Gastrocnemius medialis (tissue), 4 donors: Measurements from ENCODE around the gene NFIC. TPM values are rescaled to one million over a fixed set of nuclear protein-coding genes. Genes with fewer than 3 reads are reported as not detected.

Source experiments
- ATAC-seq, 2 donors: fragments of 150-250 bp; one replicate each; pipeline ENCODE4 v1.9.1; 2016
- DNase-seq, 2 donors: peaks; one replicate each; pipeline ENCODE4 v3.0.0-alpha.2; 2019
- H3K27ac ChIP-seq, 4 donors: fragments of 200-600 bp; sonication (generic); 1 replicate in 1 of 4; 2 replicates in 3 of 4; pipeline ENCODE4 v1.5.1; 2016 to 2018; ENCODE audit warnings: mild to moderate bottlenecking in 2 of 4, moderate library complexity in 1 of 4
- H3K27me3 ChIP-seq, 3 donors: fragments of 200-600 bp; sonication (generic) in 2 of 3; 1 replicate in 1 of 3; 2 replicates in 2 of 3; pipeline versions ENCODE4 v1.5.1 to v1.6.0; 2016 to 2019; ENCODE audit warnings: mild to moderate bottlenecking in 1 of 3, moderate library complexity in 1 of 3
- H3K36me3 ChIP-seq, 2 donors: fragments of 200-600 bp; sonication (generic) in 1 of 2; one replicate each; pipeline ENCODE4 v1.5.1; 2017 to 2018
- H3K4me1 ChIP-seq, 2 donors: fragments of 200-600 bp; sonication (generic) in 1 of 2; one replicate each; pipeline ENCODE4 v1.5.1; 2016 to 2017; ENCODE audit warnings: mild to moderate bottlenecking in 2 of 2
- H3K4me3 ChIP-seq, 4 donors: fragments of 200-600 bp; sonication (generic) in 3 of 4; 1 replicate in 1 of 4; 2 replicates in 3 of 4; pipeline ENCODE4 v1.5.1; 2016 to 2019; ENCODE audit warnings: mild to moderate bottlenecking in 2 of 4
- H3K9me3 ChIP-seq, 3 donors: fragments of 200-600 bp; sonication (generic) in 2 of 3; 1 replicate in 1 of 3; 2 replicates in 2 of 3; pipeline ENCODE4 v1.5.1; 2016 to 2019
- CTCF ChIP-seq, 5 experiments: fragments of 450-650 bp in 3 of 5; fragments of 200-600 bp in 2 of 5; sonication (generic) in 2 of 5; IDR thresholded peaks in 4 of 5; conservative IDR thresholded peaks in 1 of 5; 1 replicate in 4 of 5; 2 replicates in 1 of 5; pipeline ENCODE4 v1.5.1; 2016 to 2019; ENCODE audit warnings: antibody characterized with exemption in 5 of 5, mild to moderate bottlenecking in 3 of 5, moderate library complexity in 3 of 5
- POLR2A ChIP-seq, 2 donors: fragments of 450-650 bp; IDR thresholded peaks; one replicate each; pipeline ENCODE4 v1.6.1; 2017; ENCODE audit warnings: antibody characterized with exemption in 2 of 2, mild to moderate bottlenecking in 2 of 2, moderate library complexity in 2 of 2
- in situ Hi-C, 4 donors: fragments of 200-750 bp; cut with MboI; loops; one replicate each; pipeline versions ENCODE4 v1.15.0 to v1.8.0; 2017; ENCODE audit warnings: low sequenced_read_pairs in 4 of 4
- intact Hi-C: fragments of 100-400 bp; cut with DNase I; formaldehyde crosslinking; loops from one replicate; pipeline ENCODE4 v1.15.1; 2023; ENCODE audit warnings: low total_unique reads
- total RNA-seq, 4 donors: library from RNA; depleted of rRNA; stranded (reverse); fragments of >200 nt; gene quantifications; one replicate each; pipeline versions ENCODE4 v1.1.0 to v1.2.3, GENCODE V29; 2016

NFIC gene
- total RNA-seq, 4 donors from 2014 or later, result 90.2 to 403 (median 348) TPM

GRCh38 chr19:3370214-3370720 is 3.9 kb downstream of the NFIC start:
- no peaks in the 10 kb centered on the region for H3K36me3 ChIP-seq
- no peaks in the 10 kb centered on the region for H3K27me3 ChIP-seq
- H3K4me1 ChIP-seq, result peaks cover 43 to 53% of the 10 kb centered on the region in 2 donors
- H3K4me3 ChIP-seq, result peak overlapping the region; percentile 87 to 99 (median 96)
- no peak for TF ChIP-seq POLR2A (IDR thresholded peaks at IDR 0.05)
- peak in 1 of 5 experiments; percentile 11 for TF ChIP-seq CTCF (IDR thresholded peaks at IDR 0.05 in 4 of 5, conservative IDR thresholded peaks at IDR 0.05 in 1 of 5)
- ATAC-seq, result no peak
- intact Hi-C loops, result loop anchor here (10.0 kb wide), 1 partner anchor 1305 kb away; no protein-coding TSS in a partner anchor
- in situ Hi-C loops, result loop anchor here in 2 of 4 donors (10.0 kb wide), 1 partner anchor 55 kb away; no protein-coding TSS in a partner anchor
- no peaks in the 10 kb centered on the region for H3K9me3 ChIP-seq
- peak overlapping the region; percentile 98 to 100 (median 98) for H3K27ac ChIP-seq
- no peak for DNase-seq

GRCh38 chr19:3370728-3371591 is 4.6 kb downstream of the NFIC start:
- Histone ChIP-seq H3K4me3 (peak overlapping the region; percentile 87 to 99 (median 96)), H3K27me3 (no peaks in the 10 kb centered on the region), H3K27ac (peak overlapping the region; percentile 98 to 100 (median 98)), H3K36me3 (no peaks in the 10 kb centered on the region), H3K4me1 (peaks cover 41 to 52% of the 10 kb centered on the region in 2 donors), H3K9me3 (no peaks in the 10 kb centered on the region)
- TF ChIP-seq CTCF (IDR thresholded peaks at IDR 0.05 in 4 of 5, conservative IDR thresholded peaks at IDR 0.05 in 1 of 5) (no peak), POLR2A (IDR thresholded peaks at IDR 0.05) (no peak)
- ATAC-seq, result no peak
- intact Hi-C loops, result loop anchor here (10.0 kb wide), 1 partner anchor 1306 kb away; no protein-coding TSS in a partner anchor
- in situ Hi-C loops, result loop anchor here in 2 of 4 donors (10.0 kb wide), 1 partner anchor 54 kb away; no protein-coding TSS in a partner anchor
- DNase-seq, result no peak

- no peak overlapping the region for H3K4me3 ChIP-seq
- ATAC-seq (no peak), DNase-seq (no peak)
- in situ Hi-C loops, result loop anchor here in 2 of 4 donors (10.0 kb wide), 1 partner anchor 52 kb away; no protein-coding TSS in a partner anchor
- intact Hi-C loops, result loop anchor here (10.0 kb wide), 1 partner anchor 1308 kb away; no protein-coding TSS in a partner anchor
- peaks cover 49 to 62% of the 10 kb centered on the region in 2 donors for H3K4me1 ChIP-seq
- peak in 1 of 2 donors; percentile 14 for TF ChIP-seq POLR2A (IDR thresholded peaks at IDR 0.05)
- TF ChIP-seq CTCF (IDR thresholded peaks at IDR 0.05 in 4 of 5, conservative IDR thresholded peaks at IDR 0.05 in 1 of 5), result no peak
- no peaks in the 10 kb centered on the region for H3K27me3 ChIP-seq
- H3K9me3 ChIP-seq, result no peaks in the 10 kb centered on the region
- peak overlapping the region; percentile 98 to 100 (median 98) for H3K27ac ChIP-seq
- no peaks in the 10 kb centered on the region for H3K36me3 ChIP-seq
Observed at GRCh38 chr19:3372413-3372812, 6.0 kb downstream of the NFIC start.

- no peaks in the 10 kb centered on the region for H3K36me3 ChIP-seq
- no peaks in the 10 kb centered on the region for H3K27me3 ChIP-seq
- H3K9me3 ChIP-seq, result no peaks in the 10 kb centered on the region
- H3K4me3 ChIP-seq, result no peak overlapping the region
- ATAC-seq (no peak), DNase-seq (no peak)
- peaks cover 55% of the 10 kb centered on the region in 2 donors for H3K4me1 ChIP-seq
- TF ChIP-seq CTCF (IDR thresholded peaks at IDR 0.05 in 4 of 5, conservative IDR thresholded peaks at IDR 0.05 in 1 of 5) (no peak), POLR2A (IDR thresholded peaks at IDR 0.05) (no peak)
- intact Hi-C loops (loop anchor here (1.0 to 10.0 kb wide), 4 partner anchors 11 to 1309 kb away; no protein-coding TSS in a partner anchor), in situ Hi-C loops (loop anchor here in 2 of 4 donors (10.0 kb wide), 1 partner anchor 51 kb away; no protein-coding TSS in a partner anchor)
- peak overlapping the region; percentile 98 to 100 (median 98) for H3K27ac ChIP-seq
Observed at GRCh38 chr19:3373971-3374368, 7.6 kb downstream of the NFIC start.
